ENCODE data around the gene TBC1D8. TPM values are rescaled to one million over a fixed set of nuclear protein-coding genes. Genes with fewer than 3 reads are reported as not detected.

The TBC1D8 gene
- total RNA-seq, 1 donor from 2014 or later = 62.4 TPM

DNA sequence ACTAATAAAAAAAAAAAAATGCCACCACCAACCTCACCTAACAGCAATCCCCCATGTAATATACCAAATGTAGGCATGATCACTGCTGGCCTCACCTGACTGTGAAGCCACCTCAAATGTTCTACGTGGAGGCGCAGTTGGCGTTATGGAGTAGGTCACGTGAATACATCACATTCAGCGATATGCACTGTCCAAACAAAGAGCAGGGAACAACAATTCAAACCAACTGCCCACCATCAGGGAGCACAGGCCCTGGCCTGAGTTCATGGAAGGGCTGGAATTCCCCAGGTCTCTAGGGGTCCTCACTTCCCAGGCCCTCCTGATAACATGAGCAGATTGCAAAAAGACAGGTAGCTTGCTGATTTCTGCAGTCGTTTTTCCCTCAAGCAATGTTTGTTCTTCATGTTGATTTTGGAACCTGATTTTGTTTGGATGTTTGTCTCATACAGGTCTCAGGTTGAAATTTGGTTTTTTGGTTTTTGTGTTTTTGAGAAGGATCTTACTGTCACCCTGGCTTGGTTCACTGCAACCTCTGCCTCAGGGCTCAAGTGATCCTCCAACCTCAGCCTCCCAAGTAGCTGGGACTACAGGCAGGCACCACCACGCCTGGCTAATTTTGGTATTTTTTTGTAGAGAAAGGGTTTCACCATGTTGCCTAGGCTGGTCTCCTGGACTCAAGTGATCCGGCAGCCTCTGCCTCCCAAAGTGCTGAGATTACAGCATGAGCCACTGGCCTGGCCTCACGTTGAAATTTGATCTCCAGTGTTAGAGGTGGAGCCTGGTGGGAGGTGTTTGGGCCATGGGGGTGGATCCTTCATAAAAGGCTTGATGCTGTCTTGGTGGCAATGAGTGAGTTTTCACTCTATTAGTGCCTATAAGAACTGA is 15.5 kb downstream of the TBC1D8 start:
- no peak for DNase-seq (ENCODE audit: low read depth in 2 of 2)

DNA sequence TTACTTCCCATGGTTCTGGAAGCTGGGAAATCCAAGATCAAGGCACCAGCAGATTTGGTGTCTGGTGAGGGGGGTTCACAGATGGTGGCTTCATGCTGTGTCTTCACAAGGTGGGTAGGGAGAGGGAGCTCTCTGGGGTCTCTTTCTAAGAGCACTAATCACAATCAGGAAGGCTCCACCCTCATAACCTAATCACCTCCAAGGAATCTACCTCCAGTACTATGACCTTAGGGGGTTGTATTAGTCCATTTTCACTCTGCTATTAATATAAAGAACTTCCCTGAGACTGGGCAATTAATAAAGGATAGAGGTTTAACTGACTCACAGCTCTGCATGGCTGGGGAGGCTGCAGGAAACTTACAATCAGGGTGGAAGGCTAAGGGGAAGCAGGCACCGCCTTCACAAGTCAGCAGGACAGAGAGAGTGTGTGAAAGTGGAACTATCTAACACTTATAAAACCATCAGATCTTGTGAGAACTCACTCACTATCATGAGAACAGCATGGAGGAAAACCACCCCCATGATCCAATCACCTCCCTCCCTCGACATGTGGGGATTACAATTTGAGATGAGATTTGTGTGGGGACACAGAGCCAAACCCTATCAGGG is 17.6 kb downstream of the TBC1D8 start:
- peak in 1 of 2 donors; percentile 52 for DNase-seq (ENCODE audit: low read depth in 2 of 2)

- no peak for DNase-seq (ENCODE audit: low read depth in 2 of 2)
These were observed 19.0 kb downstream of the TBC1D8 start for GRCh38 chr2:101132202-101132601.

DNA sequence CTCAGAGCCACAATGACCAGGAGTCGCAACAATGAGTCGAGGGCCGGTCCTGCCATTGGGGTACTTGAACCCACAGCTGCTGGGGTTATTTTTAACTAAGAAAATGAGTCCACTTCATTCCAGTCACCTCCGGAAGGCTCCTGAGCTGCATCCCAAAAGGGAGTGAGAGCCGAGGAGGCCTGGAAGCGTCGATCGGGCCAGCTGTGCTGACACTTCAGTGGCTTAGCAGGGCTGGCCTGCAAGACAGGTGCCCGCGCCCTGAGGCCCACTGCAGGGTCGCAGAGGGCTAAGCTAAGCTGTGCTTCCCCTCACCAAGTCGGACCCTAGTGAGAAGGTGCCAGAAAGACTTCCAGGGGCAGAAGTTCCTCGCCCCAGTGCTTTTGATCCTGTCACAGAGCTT is 21.1 kb downstream of the TBC1D8 start:
- DNase-seq (ENCODE audit: low read depth in 2 of 2) = no peak

GRCh38 chr2:101127319-101128056 is 23.7 kb downstream of the TBC1D8 start:
- no peak for DNase-seq (ENCODE audit: low read depth in 2 of 2)

GRCh38 chr2:101125808-101126207 is 25.4 kb downstream of the TBC1D8 start:
- DNase-seq (ENCODE audit: low read depth in 2 of 2) = no peak

GRCh38 chr2:101125374-101125773 is 25.8 kb downstream of the TBC1D8 start:
- peak in 1 of 2 donors; percentile 47 for DNase-seq (ENCODE audit: low read depth in 2 of 2)

DNA sequence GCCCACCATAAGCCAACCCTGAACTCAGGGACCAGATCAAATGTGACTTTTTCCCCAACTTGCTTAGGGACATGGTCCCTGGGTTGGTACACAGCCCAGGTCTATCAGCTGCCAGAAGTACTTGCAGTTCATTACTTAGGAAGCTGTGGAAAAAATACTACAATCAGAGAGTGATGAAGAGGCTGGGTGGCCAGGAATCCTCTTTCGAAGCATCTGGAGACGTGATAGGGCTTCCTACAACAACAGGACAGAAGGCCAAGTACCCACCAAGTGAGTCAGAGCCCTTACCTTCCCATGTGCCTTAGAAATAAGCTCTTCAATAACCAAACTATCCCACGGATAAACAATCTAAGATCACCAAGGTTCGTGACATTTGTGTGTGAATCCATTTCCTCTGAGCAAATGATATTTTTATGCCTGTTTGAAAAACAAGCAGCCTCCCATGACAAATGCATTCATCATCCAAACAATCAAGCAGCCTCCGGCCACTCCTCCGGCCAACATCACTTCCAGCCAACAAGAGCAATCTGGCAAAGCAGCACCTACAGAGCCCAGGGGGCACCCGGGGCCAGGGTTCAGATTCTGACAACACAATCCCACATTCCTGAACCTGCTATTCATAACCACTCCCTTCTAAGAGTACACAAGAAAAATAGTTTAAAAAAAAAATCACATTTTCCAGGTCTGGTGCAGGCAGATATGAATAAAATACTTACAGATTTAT is 26.4 kb downstream of the TBC1D8 start:
- peak; percentile 94 to 99 for DNase-seq (ENCODE audit: low read depth in 2 of 2)

- DNase-seq (ENCODE audit: low read depth in 2 of 2) = peak in 1 of 2 donors; percentile 64
These were observed 27.2 kb downstream of the TBC1D8 start for GRCh38 chr2:101123795-101124471.

DNA sequence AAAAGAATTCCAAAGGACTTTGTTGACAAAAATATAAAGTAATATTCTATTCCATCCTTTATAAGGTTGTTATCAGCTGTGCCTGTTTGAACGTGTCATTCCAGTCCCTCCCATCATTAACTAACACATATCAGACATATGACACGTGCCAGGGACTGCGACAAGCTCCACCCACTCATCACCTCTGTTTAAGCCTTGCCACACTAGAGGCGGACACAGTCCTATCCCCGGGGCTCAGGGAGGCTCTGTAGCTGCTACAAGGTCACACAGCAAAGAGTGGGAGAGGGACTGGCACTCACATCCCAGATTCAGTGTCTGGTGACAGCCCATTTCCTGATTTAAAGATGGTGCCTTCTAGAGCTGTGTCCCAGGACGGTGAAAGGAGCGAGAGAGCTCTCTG is 30.0 kb downstream of the TBC1D8 start:
- DNase-seq (ENCODE audit: low read depth in 2 of 2) = no peak

GRCh38 chr2:101120124-101120996 is 30.8 kb downstream of the TBC1D8 start:
- DNase-seq (ENCODE audit: low read depth in 2 of 2) = peak; percentile 80 to 92

GRCh38 chr2:101119431-101119830 is 31.8 kb downstream of the TBC1D8 start:
- DNase-seq (ENCODE audit: low read depth in 2 of 2) = no peak

- DNase-seq (ENCODE audit: low read depth in 2 of 2) = no peak
These were observed 34.2 kb downstream of the TBC1D8 start for GRCh38 chr2:101116841-101117552.

- no peak for DNase-seq (ENCODE audit: low read depth in 2 of 2)
These were observed 34.8 kb downstream of the TBC1D8 start for GRCh38 chr2:101116348-101116747.

DNA sequence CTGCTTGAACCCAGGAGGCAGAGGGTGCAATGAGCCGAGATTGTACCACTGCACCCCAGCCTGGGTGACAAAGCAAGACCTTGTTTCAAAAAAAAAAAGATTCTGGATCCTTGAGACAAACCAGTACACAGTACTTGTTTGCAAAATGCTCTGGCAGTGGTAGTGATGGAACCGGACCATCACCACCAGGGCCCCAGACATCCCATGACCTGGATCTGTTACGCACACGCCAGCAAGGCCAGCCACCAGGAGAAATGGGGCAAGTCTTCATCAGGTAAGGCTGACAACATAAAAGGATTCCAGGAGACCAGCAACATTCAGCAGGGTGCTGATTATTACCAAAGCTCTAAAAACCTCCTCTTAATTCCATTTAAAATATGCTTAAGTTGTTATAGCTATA is 35.5 kb downstream of the TBC1D8 start:
- DNase-seq (ENCODE audit: low read depth in 2 of 2) = no peak

DNA sequence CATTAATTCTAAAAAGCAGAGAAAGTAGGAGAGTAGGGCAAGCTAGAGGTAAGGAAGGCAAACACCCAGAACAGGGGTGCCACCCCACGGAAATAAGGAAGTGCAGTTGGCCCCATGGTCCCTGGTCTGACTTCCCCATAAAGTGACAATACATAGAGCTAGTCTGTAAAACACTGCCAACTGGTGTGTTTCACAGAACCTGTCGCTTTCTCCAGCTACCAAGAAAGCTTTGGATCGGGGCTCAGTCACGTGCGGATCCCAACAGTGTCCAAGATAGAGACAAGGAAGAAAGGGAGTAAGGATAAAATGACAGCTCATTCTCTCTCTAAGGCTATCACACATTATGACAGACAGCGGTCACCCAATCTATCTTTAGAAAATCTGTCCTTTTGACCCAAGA is 36.4 kb downstream of the TBC1D8 start:
- no peak for DNase-seq (ENCODE audit: low read depth in 2 of 2)

GRCh38 chr2:101114268-101114783 is 36.9 kb downstream of the TBC1D8 start:
- no peak for DNase-seq (ENCODE audit: low read depth in 2 of 2)

GRCh38 chr2:101113441-101114267 is 37.5 kb downstream of the TBC1D8 start:
- DNase-seq (ENCODE audit: low read depth in 2 of 2) = no peak
